Sciatic nerve (tissue), 2 donors: ENCODE results near the gene CNIH3. TPM values are rescaled to one million over a fixed set of nuclear protein-coding genes. Genes with fewer than 3 reads are reported as not detected.
"Not testable (repeated sequence)": the region's sequence is repeated elsewhere in the genome, so short reads cannot be mapped to it uniquely, and the experiment has no call there.

Experiments used
- ATAC-seq: fragments of 200-7000 bp; cut with Tn5 transposase; one replicate; pipeline ENCODE4 v1.9.1; 2020; ENCODE audit warnings: mild to moderate bottlenecking, moderate library complexity
- DNase-seq: peaks from one replicate; pipeline ENCODE4 v3.0.0-alpha.2; 2020; ENCODE audit warnings: low spot score
- intact Hi-C: fragments of 100-400 bp; cut with DNase I; formaldehyde crosslinking; loops from one replicate; pipeline ENCODE4 v1.14.2; 2022
- total RNA-seq: library from RNA; stranded (reverse); fragmentation: NEBNext Ultra II Directional; extraction: Animal tissue kit (Norgen Biotek cat#: 25700); gene quantifications from one replicate; pipeline ENCODE4 v1.2.1, GENCODE V29; 2021
- donor health status: DM: no; HTN: no; CAD: no.
- donor health status: DM: no; HTN: no; CAD: no.

The CNIH3 gene
- 6.7 TPM for total RNA-seq

GRCh38 chr1:224615861-224616755 lies at the start of gene CNIH3:
Gene CNIH3, plus strand, starts transcription at chr1:224616317. Its CDS starts 858 bp downstream, at chr1:224617175.
- DNase-seq, result no peak
- intact Hi-C loops, result no loop called here
- ATAC-seq, result peak; percentile 67

DNA sequence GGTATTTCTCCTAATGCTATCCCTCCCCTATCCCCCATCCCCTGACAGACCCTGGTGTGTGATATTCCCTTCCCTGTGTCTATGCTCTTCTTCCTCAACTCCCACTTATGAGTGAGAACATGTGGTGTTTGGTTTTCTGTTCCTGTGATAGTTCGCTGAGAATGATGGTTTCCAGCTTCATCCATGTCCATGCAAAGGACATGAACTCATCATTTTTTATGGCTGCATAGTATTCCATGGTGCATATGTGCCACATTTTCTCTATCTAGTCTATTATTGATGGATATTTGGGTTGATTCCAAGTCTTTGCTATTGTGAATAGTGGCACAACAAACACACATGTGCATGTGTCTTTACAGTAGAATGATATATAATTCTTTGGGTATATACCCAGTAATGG lies 49.6 kb upstream of the CNIH3 start:
- ATAC-seq, DNase-seq, intact Hi-C loops: not testable (repeated sequence)

GRCh38 chr1:224569276-224569675 lies 46.8 kb upstream of the CNIH3 start:
- DNase-seq, result no peak
- intact Hi-C loops, result no loop called here
- ATAC-seq, result no peak

DNA sequence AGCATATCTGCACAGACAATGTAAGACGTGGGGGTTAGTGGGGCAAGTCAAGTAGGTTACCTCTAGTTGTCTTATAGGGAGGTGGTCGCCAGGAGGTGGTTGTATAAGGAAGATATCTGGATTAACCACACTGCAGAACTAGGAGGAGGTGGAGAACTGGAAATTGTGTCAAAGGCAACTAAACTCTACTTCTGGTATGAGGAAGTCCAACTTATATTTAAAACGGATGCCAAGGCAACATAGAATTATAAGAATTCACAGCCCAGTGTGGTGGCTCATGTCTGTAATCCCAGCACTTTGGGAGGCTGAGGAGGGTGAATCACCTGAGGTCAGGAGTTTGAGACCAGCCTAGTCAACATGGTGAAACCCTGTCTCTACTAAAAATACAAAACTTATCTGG lies 44.1 kb upstream of the CNIH3 start:
- DNase-seq, intact Hi-C loops, ATAC-seq: not testable (repeated sequence)

DNA sequence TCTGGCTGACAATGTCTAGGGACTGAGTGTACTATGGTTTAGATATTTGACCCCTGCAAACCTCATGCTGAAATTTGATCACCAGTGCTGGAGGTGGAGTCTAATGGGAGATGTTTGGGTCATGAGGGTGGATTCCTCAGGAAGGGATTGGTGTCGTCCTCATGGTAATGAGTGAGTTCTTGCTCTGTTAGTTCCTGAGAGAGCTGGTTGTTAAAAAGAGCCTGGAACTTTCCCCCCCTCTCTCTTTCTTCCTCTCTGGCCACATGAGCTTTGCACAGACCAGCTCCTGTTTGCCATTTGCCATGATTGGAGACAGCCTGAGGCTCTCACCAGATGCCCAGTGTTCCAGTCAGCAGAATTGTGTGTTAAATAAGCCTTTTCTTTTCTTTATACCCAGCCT lies 36.6 kb upstream of the CNIH3 start:
- no peak for DNase-seq
- intact Hi-C loops, result no loop called here
- peak; percentile 83 for ATAC-seq

GRCh38 chr1:224580006-224580405 lies 36.1 kb upstream of the CNIH3 start:
- DNase-seq, result no peak
- ATAC-seq, result no peak

GRCh38 chr1:224582041-224582440 lies 34.1 kb upstream of the CNIH3 start:
- intact Hi-C loops, result no loop called here
- no peak for DNase-seq
- ATAC-seq, result no peak

More at GRCh38 chr1:224580006-224580405, 36.1 kb upstream of the CNIH3 start:
- intact Hi-C loops, result no loop called here

DNA sequence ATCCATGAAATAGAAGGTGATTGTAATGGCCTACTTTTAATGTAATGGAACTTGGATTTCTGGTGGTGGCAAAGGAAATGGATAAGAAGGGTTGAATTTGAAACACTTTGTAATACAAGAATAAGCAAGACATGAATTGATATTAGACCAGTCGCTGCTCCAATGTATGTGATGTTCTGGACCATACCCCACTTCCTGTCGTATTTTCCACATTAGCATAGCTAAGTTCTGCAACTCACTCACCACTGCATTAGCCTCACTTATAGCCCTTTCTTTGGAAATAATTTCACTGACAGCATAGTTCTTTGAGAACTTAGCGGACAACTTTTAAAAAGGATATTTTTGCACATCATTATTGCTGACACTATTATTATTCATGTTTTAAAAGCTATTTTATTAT lies 32.3 kb upstream of the CNIH3 start:
- ATAC-seq (no peak), DNase-seq (no peak)
- intact Hi-C loops, result no loop called here

DNA sequence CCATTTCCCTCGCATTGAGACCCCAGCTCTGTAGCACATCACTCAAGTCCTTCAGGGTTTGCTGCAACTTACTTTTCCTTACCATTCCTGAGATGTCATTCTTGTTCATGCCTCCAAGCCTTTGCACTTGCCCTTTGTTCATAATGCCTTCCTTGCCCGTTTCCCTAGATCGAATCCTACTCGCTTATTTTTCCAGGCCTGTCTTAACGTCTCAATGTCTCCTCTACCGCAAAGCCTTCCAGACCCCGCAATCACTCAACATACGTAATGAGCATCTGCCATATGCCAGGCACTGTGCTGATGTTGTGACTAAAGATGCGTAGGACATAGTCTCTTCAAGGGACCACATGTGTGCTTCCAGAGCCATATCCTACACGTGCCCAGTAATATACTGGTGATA lies 31.1 kb upstream of the CNIH3 start:
- DNase-seq (no peak), ATAC-seq (no peak)
- intact Hi-C loops, result no loop called here

GRCh38 chr1:224587051-224587450 lies 29.1 kb upstream of the CNIH3 start:
- intact Hi-C loops, result no loop called here
- DNase-seq (no peak), ATAC-seq (no peak)

DNA sequence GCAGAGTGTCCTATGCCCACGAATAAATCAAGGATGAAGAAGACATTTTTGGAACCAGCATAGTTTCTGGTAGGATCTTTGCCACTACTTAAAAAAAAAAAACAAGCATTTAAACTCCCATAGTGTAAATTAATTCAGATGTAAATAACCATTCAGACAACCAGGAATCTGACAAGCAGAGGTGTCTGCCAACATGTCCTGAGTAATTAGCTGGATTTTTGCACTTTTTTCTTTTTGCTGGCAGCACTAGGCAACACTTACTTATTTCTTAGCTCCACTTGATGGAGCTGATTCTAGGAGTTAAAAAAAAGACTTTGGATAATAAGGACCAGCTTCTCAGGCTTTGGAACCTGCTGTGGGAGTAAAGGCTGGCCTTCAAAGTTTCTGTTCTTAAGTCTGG lies 27.6 kb upstream of the CNIH3 start:
- intact Hi-C loops, result no loop called here
- no peak for DNase-seq
- no peak for ATAC-seq

GRCh38 chr1:224589006-224589405 lies 27.1 kb upstream of the CNIH3 start:
- ATAC-seq, result no peak
- DNase-seq, result no peak
- intact Hi-C loops, result no loop called here

DNA sequence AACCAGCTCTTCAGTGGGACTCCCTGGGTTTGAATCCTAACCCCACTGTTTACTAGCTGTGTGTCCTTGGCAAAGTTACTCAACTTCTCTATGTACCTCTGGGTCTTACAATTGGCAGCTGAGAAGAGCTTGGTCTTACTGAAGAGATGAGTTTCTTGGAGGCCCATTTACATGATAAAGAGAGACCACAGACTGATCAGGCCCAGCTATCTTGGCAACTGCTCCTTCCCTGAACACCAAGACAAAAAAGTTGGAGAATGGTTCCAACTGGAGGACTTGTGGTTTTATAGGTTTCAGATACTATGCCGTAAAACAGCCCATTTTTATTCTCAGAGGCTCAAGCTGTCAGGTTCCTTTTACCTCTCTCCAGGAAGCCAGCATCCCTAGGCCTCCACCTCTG lies 24.8 kb upstream of the CNIH3 start:
- ATAC-seq, result no peak
- intact Hi-C loops, result no loop called here
- no peak for DNase-seq

- ATAC-seq (peak; percentile 52), DNase-seq (peak; percentile 59)
- intact Hi-C loops, result no loop called here
These were observed 23.2 kb upstream of the CNIH3 start for GRCh38 chr1:224592636-224593582.

- intact Hi-C loops, result no loop called here
- ATAC-seq, result no peak
- DNase-seq, result no peak
These were observed 21.8 kb upstream of the CNIH3 start for GRCh38 chr1:224594360-224594759.

DNA sequence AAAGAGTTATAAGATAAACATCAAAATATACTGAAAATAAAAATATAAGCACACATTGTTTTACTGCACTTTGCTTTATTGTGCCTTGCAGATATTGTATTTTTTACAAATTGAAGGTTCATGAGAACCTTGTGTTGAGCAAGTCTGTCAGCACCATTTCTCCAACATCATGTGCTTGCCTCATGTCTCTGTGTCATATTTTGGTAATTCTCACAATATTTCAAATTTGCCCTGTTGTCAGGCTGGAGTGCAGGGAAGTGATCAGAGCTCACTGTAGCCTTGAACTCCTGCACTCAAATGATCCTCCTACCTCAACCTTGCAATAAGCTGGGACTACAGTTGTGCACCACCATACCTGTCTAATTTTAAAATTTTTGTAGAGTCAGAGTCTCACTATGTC lies 21.3 kb upstream of the CNIH3 start:
- ATAC-seq (no peak), DNase-seq (no peak)
- intact Hi-C loops, result no loop called here

DNA sequence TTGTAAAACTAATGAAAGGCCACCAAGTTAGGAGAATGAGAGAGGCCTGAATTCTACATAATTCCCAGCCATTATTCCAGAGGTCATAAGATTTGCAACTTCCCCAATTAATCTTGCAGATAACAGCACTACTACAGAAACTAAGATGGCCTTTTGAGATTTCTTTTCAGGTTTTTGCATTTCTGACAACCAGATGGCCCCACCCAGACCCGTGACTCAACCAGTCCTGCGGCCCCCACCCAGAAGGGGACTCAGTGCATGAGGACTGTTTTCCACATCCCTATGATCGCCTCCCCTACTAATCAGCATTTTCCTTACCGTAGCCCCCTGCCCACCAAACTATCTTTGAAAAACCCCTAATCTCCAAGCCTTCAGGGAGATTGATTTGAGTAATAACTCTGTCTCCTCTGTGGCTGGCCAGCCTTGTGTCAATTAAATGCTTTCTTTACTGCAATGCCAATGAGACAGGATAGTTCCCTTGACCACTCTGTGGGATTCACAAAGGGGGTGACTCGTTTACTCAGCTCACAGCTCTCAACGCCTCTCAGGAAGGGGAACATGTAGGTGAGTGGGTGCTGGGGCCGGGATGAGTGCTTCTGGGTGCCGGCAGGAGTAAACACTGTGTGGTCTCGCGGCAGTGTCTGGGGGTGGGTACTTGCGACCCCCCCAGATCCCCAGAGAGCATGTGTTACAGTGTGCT lies 10.5 kb upstream of the CNIH3 start:
- ATAC-seq, result no peak
- DNase-seq, result no peak
- intact Hi-C loops, result loop anchor here (5.0 kb wide), 1 partner anchor 373 kb away; no protein-coding TSS in a partner anchor

DNA sequence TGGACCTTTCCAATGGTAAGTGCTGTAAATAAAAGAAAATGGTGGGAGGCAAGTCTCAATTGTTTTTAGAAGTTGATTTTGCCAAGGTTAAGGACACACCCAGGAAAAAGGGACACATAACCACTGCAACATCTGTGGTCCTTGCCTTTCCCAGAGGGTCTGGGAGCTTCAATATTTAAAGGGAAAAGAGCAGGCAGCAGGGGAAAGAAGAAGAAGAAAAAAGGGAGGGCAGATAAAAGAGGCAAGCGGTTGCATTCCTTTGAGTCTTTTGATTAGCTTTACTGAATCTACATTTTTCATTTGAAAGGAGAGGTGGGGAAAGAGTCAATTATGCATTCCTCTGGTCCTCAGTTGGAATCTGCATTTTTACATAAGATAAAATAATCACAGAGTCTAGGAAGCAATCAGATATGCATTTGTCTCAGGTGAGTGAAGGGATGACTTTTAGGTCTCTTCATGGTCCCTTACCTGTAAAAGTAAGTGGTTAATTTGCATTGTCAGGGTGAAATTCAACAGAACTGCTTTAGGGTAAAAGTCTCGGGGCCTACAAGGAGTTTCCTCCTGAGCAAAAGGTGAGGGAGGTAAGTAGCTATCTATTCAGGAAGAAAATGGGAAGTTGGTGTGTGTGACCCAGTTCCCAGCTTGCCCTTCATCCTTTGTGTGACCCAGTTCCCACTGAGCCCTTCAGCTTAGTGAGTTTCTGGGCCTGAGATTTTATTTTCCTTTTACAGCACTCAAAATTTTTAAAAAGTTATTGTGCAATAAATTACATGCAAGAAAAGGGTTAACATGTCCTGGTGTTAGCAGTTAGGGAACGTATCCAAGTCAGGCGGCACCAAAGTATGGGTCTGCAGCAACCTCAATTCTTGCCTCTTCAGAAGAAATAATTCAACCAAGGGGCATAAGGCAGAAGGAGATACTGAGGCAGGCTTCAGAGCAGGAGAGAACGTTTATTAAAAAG lies 8.6 kb upstream of the CNIH3 start:
- DNase-seq, result no peak
- intact Hi-C loops, result loop anchor here (5.0 kb wide), 1 partner anchor 375 kb away; no protein-coding TSS in a partner anchor
- ATAC-seq, result no peak
